Body of pancreas (tissue), 4 donors: ENCODE results near the gene ELAVL1. TPM values are rescaled to one million over a fixed set of nuclear protein-coding genes. Genes with fewer than 3 reads are reported as not detected.

Experiments
- ATAC-seq: fragments of 150-250 bp; one replicate; pipeline ENCODE4 v1.9.1; 2016
- DNase-seq, 4 donors: peaks; one replicate each; pipeline ENCODE4 v3.0.0-alpha.2; 2019
- H3K27ac ChIP-seq, 4 donors: fragments of 200-600 bp; sonication (generic); 1 replicate in 3 of 4; 2 replicates in 1 of 4; pipeline versions ENCODE4 v1.5.1 to v1.6.1; 2016 to 2019; ENCODE audit warnings: mild to moderate bottlenecking in 1 of 4, mixed read lengths in 1 of 4, moderate library complexity in 1 of 4
- H3K27me3 ChIP-seq, 2 donors: fragments of 200-600 bp; sonication (generic); one replicate each; pipeline ENCODE4 v1.6.0; 2016; ENCODE audit warnings: mild to moderate bottlenecking in 1 of 2
- H3K36me3 ChIP-seq, 2 donors: fragments of 200-600 bp; sonication (generic); replicated peaks in 1 of 2; 2 replicates each; pipeline ENCODE4 v1.5.1; 2016; ENCODE audit warnings: low read depth in 2 of 2; ENCODE audit not compliant: insufficient read depth in 1 of 2
- H3K4me1 ChIP-seq: fragments of 200-600 bp; sonication (generic); one replicate; pipeline ENCODE4 v1.6.0; 2016
- H3K4me3 ChIP-seq, 2 donors: fragments of 200-600 bp; sonication (generic); 1 replicate in 1 of 2; 2 replicates in 1 of 2; pipeline ENCODE4 v1.5.1; 2016 to 2019
- H3K9me3 ChIP-seq, 3 donors: fragments of 200-600 bp; sonication (generic); 1 replicate in 2 of 3; 2 replicates in 1 of 3; pipeline ENCODE4 v1.5.1; 2016
- CTCF ChIP-seq, 7 experiments: fragments of 450-650 bp in 4 of 7; fragments of 200-600 bp in 3 of 7; sonication (generic) in 3 of 7; IDR thresholded peaks; one replicate each; pipeline ENCODE4 v1.5.1; 2016 to 2019; ENCODE audit warnings: antibody characterized with exemption in 7 of 7
- POLR2A ChIP-seq, 3 donors: fragments of 450-650 bp; IDR thresholded peaks; one replicate each; pipeline ENCODE4 v1.6.1; 2016; ENCODE audit warnings: antibody characterized with exemption in 3 of 3, mild to moderate bottlenecking in 2 of 3
- WGBS, 2 donors: methylation state at CpG; one replicate each; pipeline ENCODE4 v1.1.5; 2017; 5-methylcytosine and 5-hydroxymethylcytosine counted together
- intact Hi-C: fragments of 100-400 bp; cut with DNase I; formaldehyde crosslinking; loops from one replicate; pipeline ENCODE4 v1.15.1; 2023
- total RNA-seq, 2 donors: library from RNA; depleted of rRNA; stranded (reverse); fragments of >200 nt; gene quantifications; one replicate each; pipeline ENCODE4 v1.1.0, GENCODE V29; 2016

Gene ELAVL1
- total RNA-seq, 2 donors from 2014 or later, result 9.3 to 15.8 TPM

GRCh38 chr19:7909471-7910067 lies 95.9 kb downstream of the ELAVL1 start:
- no peak overlapping the region for H3K4me3 ChIP-seq
- intact Hi-C loops, result loop anchor here (10.0 kb wide), 1 partner anchor 55 kb away; no protein-coding TSS in a partner anchor
- DNase-seq (no peak), ATAC-seq (no peak)
- 83 to 93% methylated on average over 6 to 17 of the region's 21 CpGs for WGBS, 2 donors
- peaks cover 0 to under 1% of the 10 kb centered on the region in 2 donors for H3K27me3 ChIP-seq
- peaks cover 25 to 27% of the 10 kb centered on the region in 2 donors for H3K36me3 ChIP-seq
- no peaks in the 10 kb centered on the region for H3K9me3 ChIP-seq
- TF ChIP-seq CTCF (IDR thresholded peaks at IDR 0.05), result no peak
- no peak for TF ChIP-seq POLR2A (IDR thresholded peaks at IDR 0.05)
- peaks cover 37% of the 10 kb centered on the region for H3K4me1 ChIP-seq
- no peak overlapping the region for H3K27ac ChIP-seq

GRCh38 chr19:7908742-7909461 lies 96.5 kb downstream of the ELAVL1 start:
- no peak for TF ChIP-seq POLR2A (IDR thresholded peaks at IDR 0.05)
- TF ChIP-seq CTCF (IDR thresholded peaks at IDR 0.05), result no peak
- H3K4me1 ChIP-seq, result peaks cover 36% of the 10 kb centered on the region
- no peak overlapping the region for H3K4me3 ChIP-seq
- no peak overlapping the region for H3K27ac ChIP-seq
- DNase-seq (no peak), ATAC-seq (no peak)
- no peaks in the 10 kb centered on the region for H3K9me3 ChIP-seq
- H3K27me3 ChIP-seq, result no peaks in the 10 kb centered on the region
- 91 to 96% methylated on average over 6 to 10 of the region's 19 CpGs for WGBS, 2 donors
- H3K36me3 ChIP-seq, result peaks cover 25 to 27% of the 10 kb centered on the region in 2 donors
- intact Hi-C loops, result loop anchor here (10.0 kb wide), 1 partner anchor 54 kb away; no protein-coding TSS in a partner anchor

Other genes with a start within 250 kb of the ELAVL1 start
- gene CLEC4M, start 242.4 kb downstream of the ELAVL1 start, total RNA-seq, result not detected
- gene EVI5L, start 175.4 kb downstream of the ELAVL1 start, total RNA-seq, result 10 to 100 TPM in 1 of 2 donors, 1 to 10 TPM in 1; 6.0 to 12.9 TPM
- gene PRR36, start 131.3 kb downstream of the ELAVL1 start, total RNA-seq, result 10 to 100 TPM in 1 of 2 donors, 1 to 10 TPM in 1; 1.0 to 12.9 TPM
- 1 to 10 TPM; 2.6 to 3.4 TPM for gene LRRC8E, start 117.1 kb downstream of the ELAVL1 start, total RNA-seq
- gene MAP2K7, start 101.8 kb downstream of the ELAVL1 start, total RNA-seq, result 10 to 100 TPM in 1 of 2 donors, 1 to 10 TPM in 1; 8.0 to 34.9 TPM
- gene TGFBR3L, start 90.8 kb downstream of the ELAVL1 start, total RNA-seq, result 1 to 10 TPM in 1 of 2 donors, not detected in 1; 9.9 TPM
- gene SNAPC2, start 85.3 kb downstream of the ELAVL1 start, total RNA-seq, result 1 to 10 TPM; 6.3 to 9.1 TPM
- gene CTXN1, start 79.5 kb downstream of the ELAVL1 start, total RNA-seq, result 10 to 100 TPM in 1 of 2 donors, 1 to 10 TPM in 1; 5.7 to 10.2 TPM
- gene TIMM44, start 62.0 kb downstream of the ELAVL1 start, total RNA-seq, result 10 to 100 TPM; 20.5 to 73.8 TPM
- not detected for gene CCL25, start 47.1 kb upstream of the ELAVL1 start, total RNA-seq
- under 1 TPM in 1 of 2 donors, not detected in 1; 0.26 TPM for gene FBN3, start 144.0 kb upstream of the ELAVL1 start, total RNA-seq
- gene CERS4, start 203.7 kb upstream of the ELAVL1 start, total RNA-seq, result 10 to 100 TPM; 53.1 to 87.4 TPM